DND-41 (cell line): ENCODE data around the gene PLCL1.

Source experiments
- ATAC-seq: fragments of 200-7000 bp; cut with Tn5 transposase; 3 replicates; pipeline ENCODE4 v1.9.1; 2021; ENCODE audit warnings: low read depth; ENCODE audit not compliant: insufficient read depth
- DNase-seq: peaks from one replicate; pipeline ENCODE4 v3.0.0-alpha.2; 2020
- H2AFZ ChIP-seq: 2 replicates; pipeline ENCODE4 v1.6.0; 2012; ENCODE audit warnings: low read depth, low read length
- H3K27ac ChIP-seq: 2 replicates; pipeline ENCODE4 v1.5.1; 2012; ENCODE audit warnings: low read length, inconsistent platforms
- H3K27me3 ChIP-seq: fragments of 200-600 bp; sonication (generic); 2 replicates; pipeline ENCODE4 v1.6.0; 2012; ENCODE audit warnings: low read length, mild to moderate bottlenecking, inconsistent platforms; ENCODE audit not compliant: insufficient read depth, poor library complexity
- H3K36me3 ChIP-seq: 2 replicates; pipeline ENCODE4 v1.5.1; 2012; ENCODE audit warnings: low read length, inconsistent platforms; ENCODE audit not compliant: insufficient read depth
- H3K4me1 ChIP-seq: 2 replicates; pipeline ENCODE4 v1.5.1; 2012; ENCODE audit warnings: mild to moderate bottlenecking, low read length; ENCODE audit not compliant: insufficient read depth
- H3K4me2 ChIP-seq: 2 replicates; pipeline ENCODE4 v1.6.0; 2012; ENCODE audit warnings: mild to moderate bottlenecking, moderate library complexity, low read length, inconsistent platforms; ENCODE audit not compliant: insufficient read depth
- H3K4me3 ChIP-seq, 2 experiments: fragments of 200-600 bp in 1 of 2; shearing (Covaris generic) in 1 of 2; 2 replicates each; pipeline ENCODE4 v1.5.1; 2012 to 2016; ENCODE audit warnings: inconsistent platforms in 2 of 2, low read length in 2 of 2, mild to moderate bottlenecking in 2 of 2, low read depth in 1 of 2, moderate library complexity in 1 of 2
- H3K79me2 ChIP-seq: 2 replicates; pipeline ENCODE4 v1.6.0; 2012; ENCODE audit warnings: low read length, inconsistent platforms; ENCODE audit not compliant: insufficient read depth
- H3K9ac ChIP-seq: 2 replicates; pipeline ENCODE4 v1.6.0; 2012; ENCODE audit warnings: low read depth, mild to moderate bottlenecking, inconsistent platforms, low read length, moderate library complexity
- H3K9me3 ChIP-seq: 2 replicates; pipeline ENCODE4 v1.5.1; 2012; ENCODE audit warnings: low read length, moderate library complexity, mild to moderate bottlenecking, inconsistent platforms; ENCODE audit not compliant: insufficient read depth, severe bottlenecking
- H4K20me1 ChIP-seq: 2 replicates; pipeline ENCODE4 v1.6.0; 2012; ENCODE audit warnings: low read length; ENCODE audit not compliant: insufficient read depth
- EZH2 ChIP-seq: IDR thresholded peaks from 3 replicates; pipeline ENCODE4 v1.6.1; 2012; ENCODE audit warnings: borderline replicate concordance, low read depth, mild to moderate bottlenecking, moderate library complexity, low read length, inconsistent platforms; ENCODE audit not compliant: severe bottlenecking
- TF ChIP-seq, protein P1 (sequence below): IDR thresholded peaks from 2 replicates; pipeline ENCODE4 v1.5.1; 2012; ENCODE audit warnings: borderline replicate concordance, low read length, moderate library complexity, mild to moderate bottlenecking; ENCODE audit not compliant: poor library complexity, severe bottlenecking; ENCODE audit errors: extremely low read depth

The PLCL1 gene

GRCh38 chr2:198177040-198177439 lies 372.6 kb downstream of the PLCL1 start:
- no peak for DNase-seq
- no peaks in the 10 kb centered on the region for H3K9me3 ChIP-seq
- no peaks in the 10 kb centered on the region for H3K36me3 ChIP-seq
- TF ChIP-seq, protein P1, sequence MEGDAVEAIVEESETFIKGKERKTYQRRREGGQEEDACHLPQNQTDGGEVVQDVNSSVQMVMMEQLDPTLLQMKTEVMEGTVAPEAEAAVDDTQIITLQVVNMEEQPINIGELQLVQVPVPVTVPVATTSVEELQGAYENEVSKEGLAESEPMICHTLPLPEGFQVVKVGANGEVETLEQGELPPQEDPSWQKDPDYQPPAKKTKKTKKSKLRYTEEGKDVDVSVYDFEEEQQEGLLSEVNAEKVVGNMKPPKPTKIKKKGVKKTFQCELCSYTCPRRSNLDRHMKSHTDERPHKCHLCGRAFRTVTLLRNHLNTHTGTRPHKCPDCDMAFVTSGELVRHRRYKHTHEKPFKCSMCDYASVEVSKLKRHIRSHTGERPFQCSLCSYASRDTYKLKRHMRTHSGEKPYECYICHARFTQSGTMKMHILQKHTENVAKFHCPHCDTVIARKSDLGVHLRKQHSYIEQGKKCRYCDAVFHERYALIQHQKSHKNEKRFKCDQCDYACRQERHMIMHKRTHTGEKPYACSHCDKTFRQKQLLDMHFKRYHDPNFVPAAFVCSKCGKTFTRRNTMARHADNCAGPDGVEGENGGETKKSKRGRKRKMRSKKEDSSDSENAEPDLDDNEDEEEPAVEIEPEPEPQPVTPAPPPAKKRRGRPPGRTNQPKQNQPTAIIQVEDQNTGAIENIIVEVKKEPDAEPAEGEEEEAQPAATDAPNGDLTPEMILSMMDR: no peak
- no peak for TF ChIP-seq EZH2
- no peaks in the 10 kb centered on the region for H3K79me2 ChIP-seq
- peaks cover 5% of the 10 kb centered on the region for H3K27me3 ChIP-seq
- no peak overlapping the region for H3K9ac ChIP-seq
- no peak overlapping the region for H3K27ac ChIP-seq
- no peak overlapping the region for H3K4me2 ChIP-seq
- no peaks in the 10 kb centered on the region for H4K20me1 ChIP-seq
- H3K4me3 ChIP-seq: no peak overlapping the region
- no peaks in the 10 kb centered on the region for H3K4me1 ChIP-seq
- ATAC-seq: no peak
- H2AFZ ChIP-seq: no peak overlapping the region

DNA sequence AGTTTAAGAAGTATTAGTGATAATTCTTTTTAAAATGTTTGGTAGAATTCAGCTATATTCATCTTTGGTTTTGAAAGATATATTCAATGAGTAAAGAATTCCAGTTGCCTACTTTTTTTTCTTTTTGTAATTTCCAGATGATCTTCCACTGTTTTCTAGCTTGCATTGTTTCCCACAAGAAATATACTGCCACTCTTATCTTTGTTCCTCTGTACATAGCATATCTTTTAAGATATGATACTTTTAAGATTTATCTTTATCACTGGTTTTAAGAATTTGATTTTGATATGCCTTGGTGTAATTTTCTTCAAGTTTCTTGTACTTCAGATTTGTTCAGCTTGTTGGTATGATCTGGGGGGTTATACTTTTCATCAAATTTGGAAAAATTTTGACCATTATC lies 374.4 kb downstream of the PLCL1 start:
- DNase-seq: no peak
- H3K27me3 ChIP-seq: peaks cover 3% of the 10 kb centered on the region
- no peak overlapping the region for H3K27ac ChIP-seq
- no peaks in the 10 kb centered on the region for H3K36me3 ChIP-seq
- H2AFZ ChIP-seq: no peak overlapping the region
- H3K4me3 ChIP-seq: no peak overlapping the region
- H3K4me2 ChIP-seq: no peak overlapping the region
- no peak overlapping the region for H3K9ac ChIP-seq
- TF ChIP-seq, protein P1: no peak
- no peak for TF ChIP-seq EZH2
- no peaks in the 10 kb centered on the region for H3K4me1 ChIP-seq
- no peak for ATAC-seq
- H4K20me1 ChIP-seq: no peaks in the 10 kb centered on the region
- H3K9me3 ChIP-seq: no peaks in the 10 kb centered on the region
- H3K79me2 ChIP-seq: no peaks in the 10 kb centered on the region

DNA sequence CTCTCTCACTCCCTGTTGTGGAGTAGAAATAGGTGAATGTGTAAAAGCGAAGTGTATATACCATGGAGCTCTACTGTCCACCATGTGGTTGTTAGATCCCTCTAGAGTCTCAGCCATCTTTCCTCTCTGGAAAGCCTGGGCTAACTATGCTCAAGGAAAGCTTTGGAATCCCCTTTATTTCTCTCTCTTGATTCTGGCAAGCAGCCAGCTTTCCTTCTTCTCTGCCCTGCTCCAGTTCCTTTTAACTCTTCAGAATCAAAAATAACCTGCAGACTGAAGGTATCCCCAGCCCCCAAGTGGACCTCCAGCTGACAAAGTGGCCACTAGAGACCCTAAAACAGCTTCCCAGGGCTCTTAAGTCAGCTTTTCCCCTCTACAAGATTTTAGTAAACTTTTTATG lies 381.9 kb downstream of the PLCL1 start:
- peaks cover 17% of the 10 kb centered on the region for H3K27me3 ChIP-seq
- H3K9ac ChIP-seq: no peak overlapping the region
- no peak overlapping the region for H3K4me2 ChIP-seq
- DNase-seq: no peak
- ATAC-seq: no peak
- H3K4me3 ChIP-seq: no peak overlapping the region
- TF ChIP-seq EZH2: no peak
- TF ChIP-seq, protein P1: no peak
- H2AFZ ChIP-seq: no peak overlapping the region
- no peaks in the 10 kb centered on the region for H3K79me2 ChIP-seq
- no peaks in the 10 kb centered on the region for H3K4me1 ChIP-seq
- no peaks in the 10 kb centered on the region for H4K20me1 ChIP-seq
- H3K9me3 ChIP-seq: no peaks in the 10 kb centered on the region
- no peak overlapping the region for H3K27ac ChIP-seq
- no peaks in the 10 kb centered on the region for H3K36me3 ChIP-seq

DNA sequence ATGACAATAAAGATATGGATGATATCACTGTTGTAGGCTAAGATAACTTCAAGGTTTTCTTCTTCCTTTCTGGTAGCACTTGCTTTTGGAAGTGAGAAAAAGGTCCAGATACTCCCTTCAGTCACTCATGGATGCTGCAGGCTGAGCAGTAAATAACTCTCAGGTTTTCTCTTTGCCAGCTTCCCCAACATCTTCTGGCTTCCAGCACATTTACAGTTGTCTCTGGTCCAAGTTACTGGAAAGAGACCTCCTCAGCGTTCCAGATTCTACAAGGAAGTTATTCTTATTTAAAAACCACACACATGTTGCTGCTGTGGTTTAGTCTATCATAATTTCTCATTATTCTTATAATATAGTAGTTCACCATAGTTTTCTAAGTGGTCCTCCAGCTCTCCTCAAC lies 383.4 kb downstream of the PLCL1 start:
- TF ChIP-seq, protein P1: no peak
- no peak for TF ChIP-seq EZH2
- no peak overlapping the region for H3K9ac ChIP-seq
- peaks cover 23% of the 10 kb centered on the region for H3K27me3 ChIP-seq
- H3K36me3 ChIP-seq: no peaks in the 10 kb centered on the region
- no peaks in the 10 kb centered on the region for H3K9me3 ChIP-seq
- DNase-seq (no peak), ATAC-seq (no peak)
- no peak overlapping the region for H3K4me3 ChIP-seq
- no peaks in the 10 kb centered on the region for H4K20me1 ChIP-seq
- H3K27ac ChIP-seq: no peak overlapping the region
- no peak overlapping the region for H2AFZ ChIP-seq
- H3K4me1 ChIP-seq: no peaks in the 10 kb centered on the region
- no peak overlapping the region for H3K4me2 ChIP-seq
- H3K79me2 ChIP-seq: no peaks in the 10 kb centered on the region
